Muscle of arm (tissue), 12 donors: ENCODE measurements around the gene PIAS1. TPM values are rescaled to one million over a fixed set of nuclear protein-coding genes. Genes with fewer than 3 reads are reported as not detected.

Experiments used
- DNase-seq: peaks from one replicate; pipeline ENCODE4 v3.0.0-alpha.2; 2013
- polyA plus RNA-seq, 12 donors: library from polyadenylated mRNA; unstranded; fragments of 120-200 nt; gene quantifications; one replicate each; pipeline ENCODE4 v1.2.1, GENCODE V29; 2013; ENCODE audit not compliant: insufficient read length in 12 of 12

The PIAS1 gene
- polyA plus RNA-seq, 12 donors, result 28.3 to 64.2 (median 33.6) TPM; not detected in 1

DNA sequence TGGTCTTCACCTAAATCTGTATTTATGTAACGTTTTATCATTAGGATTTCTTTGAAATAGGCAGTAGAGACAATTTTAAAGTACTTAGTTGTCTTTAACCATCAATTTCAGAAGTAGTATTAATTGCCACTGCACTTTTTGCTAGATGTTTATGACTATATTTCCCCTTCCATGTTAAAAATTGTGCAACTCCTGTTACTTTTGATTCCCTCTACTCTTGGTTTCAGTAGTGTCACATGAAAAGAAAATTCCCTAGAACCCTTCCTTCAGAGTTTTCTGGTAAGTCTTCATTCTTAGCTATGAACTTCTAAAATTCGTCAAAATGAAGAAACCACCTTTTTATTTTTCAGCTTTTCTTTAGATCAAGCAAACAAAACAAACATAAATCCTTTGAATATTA lies 7.1 kb downstream of the PIAS1 start:
- DNase-seq, result no peak

GRCh38 chr15:68061602-68062001 lies 7.5 kb downstream of the PIAS1 start:
- no peak for DNase-seq

DNA sequence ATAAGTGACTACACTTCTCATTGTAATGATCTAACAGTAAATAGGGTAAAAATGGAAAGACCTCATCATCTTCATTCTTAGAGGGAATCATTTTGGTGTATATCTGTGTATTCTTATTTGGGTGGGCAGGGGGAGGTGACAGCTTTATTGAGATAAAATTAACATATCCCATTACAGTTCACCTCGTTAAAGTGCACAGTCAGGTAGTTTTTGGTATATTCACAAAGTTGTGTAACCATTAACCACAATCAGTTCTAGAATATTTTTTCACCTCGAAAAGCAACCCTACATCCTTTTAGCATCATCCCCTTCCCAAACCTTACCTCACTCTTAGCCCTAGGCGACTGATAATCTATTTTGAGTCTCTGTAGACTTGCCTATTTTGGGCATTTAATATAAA lies 8.1 kb downstream of the PIAS1 start:
- DNase-seq, result no peak

DNA sequence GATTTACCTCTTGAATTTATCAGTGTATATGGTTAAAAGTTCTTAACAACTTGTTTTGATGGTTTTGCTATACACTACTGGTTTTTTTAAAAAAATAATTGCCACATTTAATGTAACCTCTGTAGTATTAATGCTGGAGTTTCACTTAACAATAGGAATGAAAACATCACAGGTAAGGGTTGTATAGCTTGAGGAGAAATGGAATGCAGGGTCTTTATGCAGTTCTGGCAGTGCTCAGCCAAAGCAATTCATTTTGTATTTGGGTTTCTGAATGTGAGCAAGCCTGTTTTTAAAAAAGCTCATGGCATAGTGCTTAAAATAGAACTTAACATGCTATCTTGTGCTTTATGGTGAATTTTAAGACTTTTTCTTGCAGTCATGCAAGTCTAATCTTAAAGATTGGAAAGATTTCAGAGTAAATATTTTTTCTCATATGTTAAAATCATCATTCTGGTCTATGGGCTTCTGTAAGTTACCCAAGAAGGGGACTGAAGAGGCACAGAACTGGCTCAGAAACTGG lies 8.9 kb downstream of the PIAS1 start:
- DNase-seq, result no peak

DNA sequence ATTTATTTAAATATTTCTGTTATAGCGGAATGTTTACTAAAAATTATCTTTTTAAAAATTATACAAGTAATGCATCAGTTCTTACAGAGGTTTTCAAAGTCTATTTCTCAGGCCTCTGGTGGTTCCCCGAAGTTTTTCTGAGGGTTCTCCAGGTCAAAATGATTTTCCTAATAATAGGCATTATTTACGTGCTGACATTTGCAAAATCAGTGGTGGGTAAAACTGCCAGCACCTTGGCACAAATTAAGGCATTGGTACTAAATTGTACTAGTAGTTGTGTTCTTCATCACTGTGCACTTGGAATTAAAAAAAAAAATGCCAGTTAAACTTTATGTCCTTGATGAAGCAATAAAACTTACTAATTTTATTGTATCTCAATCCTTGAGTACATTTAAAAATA lies 9.5 kb downstream of the PIAS1 start:
- no peak for DNase-seq

DNA sequence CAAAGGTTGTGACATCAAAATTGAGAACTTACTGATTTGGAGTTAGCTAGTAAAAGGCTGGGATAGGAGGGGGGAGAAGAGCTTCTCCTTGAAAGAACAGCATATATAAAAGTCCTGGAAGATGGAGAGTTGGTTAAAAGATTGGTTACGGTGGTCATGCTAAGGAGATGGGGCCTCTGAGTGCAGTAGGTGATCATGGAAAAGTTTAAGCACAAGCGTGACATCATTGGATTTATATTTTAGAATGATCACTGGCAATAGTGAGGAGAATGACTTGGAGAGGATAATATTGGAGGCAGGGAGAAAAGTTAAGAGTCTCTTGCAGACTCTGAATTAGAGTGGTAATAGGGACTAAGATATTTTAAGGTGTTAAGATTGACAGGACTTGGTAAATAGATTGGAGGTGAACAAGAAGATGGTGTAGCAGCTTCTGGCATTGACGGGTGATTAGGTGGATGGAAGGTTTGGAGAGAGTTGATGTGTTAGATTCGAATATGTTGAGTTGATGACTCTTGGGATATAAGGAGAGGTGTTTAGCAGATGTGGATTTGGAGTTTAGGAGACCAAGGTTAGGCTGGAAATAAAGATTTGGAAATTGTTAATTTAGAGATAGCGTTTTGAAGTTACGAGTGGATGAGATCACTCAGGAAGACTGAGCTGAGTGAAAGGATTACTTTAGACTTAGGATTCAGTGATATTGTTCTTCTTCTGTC lies 19.6 kb downstream of the PIAS1 start:
- DNase-seq, result no peak

GRCh38 chr15:68075764-68076385 lies 21.8 kb downstream of the PIAS1 start:
- DNase-seq, result no peak

DNA sequence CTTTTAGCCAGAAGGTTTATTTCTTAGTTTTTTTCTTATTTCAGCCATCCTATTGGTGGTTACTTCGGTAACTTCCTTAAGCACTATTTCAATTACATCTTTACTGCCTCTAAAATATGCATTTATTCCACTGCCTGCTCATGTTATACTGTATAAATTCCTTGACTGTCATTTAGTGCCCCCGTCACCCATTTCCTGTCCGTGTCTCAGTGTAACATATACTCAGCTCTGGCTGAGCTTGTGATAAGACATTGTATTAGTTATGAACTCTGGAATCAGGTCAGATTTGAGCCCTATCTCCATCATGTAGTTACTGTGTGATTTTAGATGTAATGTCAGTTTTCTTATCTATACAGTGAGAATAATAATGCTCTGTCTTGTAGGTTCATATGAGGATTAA lies 24.2 kb downstream of the PIAS1 start:
- DNase-seq, result no peak

DNA sequence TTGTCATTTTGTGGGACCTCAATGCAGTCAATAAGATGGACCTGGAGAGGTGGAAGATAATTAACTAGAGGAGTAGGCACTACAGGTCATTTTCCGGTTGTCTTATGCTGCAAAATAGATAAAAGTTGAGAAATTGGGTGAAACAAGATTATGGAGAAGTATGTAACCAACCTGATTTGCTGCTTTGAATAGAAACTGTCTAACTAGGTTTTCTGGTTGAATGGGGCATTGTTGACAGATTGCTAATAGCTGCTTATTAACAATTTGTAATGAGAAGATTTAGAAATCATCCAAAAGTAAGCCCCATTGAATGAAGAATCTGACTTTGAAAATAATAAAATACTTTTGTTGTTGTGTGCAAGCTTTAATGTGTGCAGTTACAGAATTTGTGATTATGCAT lies 26.2 kb downstream of the PIAS1 start:
- no peak for DNase-seq

DNA sequence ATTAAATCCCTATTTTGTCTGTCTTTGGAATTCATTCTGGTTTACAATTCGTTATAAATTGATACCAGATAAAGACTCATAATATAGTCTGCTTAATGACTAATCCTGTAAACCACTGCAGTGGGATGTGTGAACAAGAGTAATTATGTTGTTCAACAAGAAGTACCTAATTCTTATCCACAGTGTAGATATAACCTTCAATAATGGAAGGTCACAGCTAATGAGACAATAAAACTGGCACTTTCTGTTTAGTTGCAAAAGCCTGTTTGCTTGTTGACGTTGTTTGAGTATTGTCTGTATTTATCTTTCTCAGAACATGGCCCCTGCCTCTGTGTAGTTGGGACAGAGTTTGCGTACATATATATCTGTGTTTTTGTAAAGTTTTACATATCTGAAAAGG lies 26.7 kb downstream of the PIAS1 start:
- DNase-seq, result no peak

DNA sequence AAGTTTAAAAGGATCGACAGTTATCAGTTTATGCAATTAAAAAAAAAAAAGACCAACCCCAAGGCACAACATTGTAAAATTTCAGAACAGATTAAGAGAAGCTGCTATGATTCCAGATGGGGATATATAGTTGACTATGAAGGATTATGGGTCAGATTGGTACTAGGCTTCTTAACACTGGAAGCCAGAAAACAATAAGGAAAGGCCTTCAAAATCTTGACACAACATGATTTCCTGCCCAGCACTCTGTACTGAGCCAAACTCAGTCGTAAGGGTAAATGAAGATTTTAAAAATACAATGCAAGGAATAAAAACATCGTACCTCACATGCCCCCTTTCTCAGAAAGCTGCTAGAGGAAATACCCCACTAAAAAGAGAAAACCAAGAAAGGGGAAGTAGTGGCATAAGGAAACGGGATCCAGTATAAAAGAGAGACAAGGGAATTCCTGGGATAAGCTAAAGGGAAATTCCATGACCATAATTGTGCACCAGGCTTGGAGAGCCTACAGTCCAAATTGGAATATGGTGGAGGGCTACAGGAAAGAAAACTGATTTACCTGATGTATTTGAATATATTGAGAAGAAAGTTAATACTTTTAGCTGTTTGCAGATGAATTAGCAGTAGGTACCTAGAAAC lies 27.9 kb downstream of the PIAS1 start:
- no peak for DNase-seq

- DNase-seq, result no peak
Observed at GRCh38 chr15:68082735-68083134, 28.6 kb downstream of the PIAS1 start.

DNA sequence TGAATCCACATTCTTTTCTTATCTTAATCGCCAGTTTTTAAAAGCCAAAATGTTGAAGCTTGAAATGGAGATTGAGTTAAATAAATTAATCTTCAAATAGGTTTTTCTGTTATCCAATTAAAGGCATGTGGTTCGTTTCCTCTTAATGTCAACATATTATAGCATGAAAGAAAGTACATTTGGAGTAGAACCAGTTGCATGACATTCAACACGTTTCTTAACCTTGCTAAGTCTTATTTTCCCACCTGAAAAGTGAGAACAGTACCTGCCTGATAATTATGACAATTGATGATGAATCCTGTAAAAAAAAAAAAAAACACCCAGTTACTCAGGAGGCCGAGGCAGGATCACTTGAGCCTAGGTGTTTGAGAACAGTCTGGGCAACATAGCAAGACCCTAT lies 29.3 kb downstream of the PIAS1 start:
- DNase-seq, result no peak

DNA sequence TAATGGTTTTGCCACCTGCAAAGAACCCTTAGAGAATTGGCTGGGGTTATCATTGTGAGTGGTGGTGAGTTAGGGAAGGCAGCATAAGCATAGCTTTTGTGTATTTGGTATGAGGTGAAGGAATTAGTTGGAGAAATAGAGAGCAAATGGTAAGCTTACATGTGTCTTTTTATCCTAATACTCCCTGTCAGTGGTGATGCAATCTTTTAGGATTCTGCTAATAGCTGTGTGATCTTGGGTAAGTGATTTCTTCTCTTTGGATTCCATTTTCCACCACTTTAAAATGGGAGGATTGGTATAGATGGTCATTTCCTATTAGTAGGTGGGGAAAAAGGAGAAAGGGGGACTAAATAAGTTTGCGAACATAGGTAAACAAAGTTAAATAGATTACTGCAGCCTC lies 30.9 kb downstream of the PIAS1 start:
- DNase-seq, result no peak

GRCh38 chr15:68091743-68092142 lies 37.6 kb downstream of the PIAS1 start:
- no peak for DNase-seq

GRCh38 chr15:68096099-68096498 lies 42.0 kb downstream of the PIAS1 start:
- DNase-seq, result no peak

- DNase-seq, result no peak
Observed at GRCh38 chr15:68097029-68097428, 42.9 kb downstream of the PIAS1 start.

DNA sequence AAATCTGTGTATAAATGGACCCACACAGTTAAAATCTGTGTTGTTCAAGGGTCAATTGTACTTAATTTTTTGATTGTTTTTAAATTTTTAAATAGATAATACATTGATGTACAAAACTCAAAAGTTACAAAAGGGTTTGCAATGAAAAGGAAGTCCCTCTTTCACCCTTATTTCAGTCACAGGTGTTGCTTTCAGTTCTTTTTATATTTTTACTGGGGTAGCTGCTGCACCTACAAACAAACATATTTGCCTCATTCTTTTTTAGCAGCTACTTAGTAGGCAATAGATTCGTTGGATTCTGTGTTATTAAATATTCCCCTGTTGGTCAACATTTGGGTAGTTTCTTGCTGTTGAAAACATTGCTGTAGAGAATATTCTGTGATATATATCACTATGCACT lies 44.4 kb downstream of the PIAS1 start:
- no peak for DNase-seq

GRCh38 chr15:68100194-68100593 lies 46.1 kb downstream of the PIAS1 start:
- no peak for DNase-seq

- no peak for DNase-seq
Observed at GRCh38 chr15:68103603-68104002, 49.5 kb downstream of the PIAS1 start.

GRCh38 chr15:68106656-68107055 lies 52.5 kb downstream of the PIAS1 start:
- DNase-seq, result no peak

DNA sequence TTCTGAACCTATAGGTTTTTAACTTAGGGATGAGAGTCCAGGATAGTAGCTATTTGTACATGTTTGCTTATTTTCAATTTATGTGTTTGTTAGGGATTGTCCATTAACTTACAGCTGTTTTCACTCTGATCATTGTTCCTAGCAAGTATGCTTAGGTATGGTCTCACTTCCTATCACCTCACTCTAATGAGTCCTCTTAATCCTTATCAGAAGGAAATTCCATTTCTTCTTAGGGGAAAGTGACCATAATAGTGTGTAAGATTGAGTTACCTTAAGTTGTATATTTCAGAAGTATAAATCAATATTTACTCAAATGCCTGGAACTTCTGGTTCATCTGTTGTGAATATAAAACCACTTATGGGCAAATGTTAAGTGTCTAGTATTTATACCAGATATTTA lies 53.0 kb downstream of the PIAS1 start:
- DNase-seq, result no peak

GRCh38 chr15:68112706-68113105 lies 58.6 kb downstream of the PIAS1 start:
- no peak for DNase-seq
